Measurements from ENCODE around the gene MALAT1. TPM values are rescaled to one million over a fixed set of nuclear protein-coding genes. Genes with fewer than 3 reads are reported as not detected.

Gene MALAT1
- total and polyA plus RNA-seq, 2 of the 8 experiments (the other 6 are each of a cell fraction or from before 2014, with no cell fraction given): 115 to 984 TPM

- H2BK120ac ChIP-seq (replicated peaks; ENCODE audit: low read depth, low read length): peak overlapping the region; percentile 93
- no peaks in the 10 kb centered on the region for H3K36me3 ChIP-seq (ENCODE audit: control insufficient read depth in 2 of 4, insufficient read depth in 4 of 4, low read length in 3 of 4)
- no peaks in the 10 kb centered on the region for H3K27me3 ChIP-seq (replicated peaks in 1 of 4; ENCODE audit: control insufficient read depth in 3 of 4, extremely low read depth in 1 of 4, insufficient read depth in 3 of 4, low read length in 3 of 4)
- no peaks in the 10 kb centered on the region for H3K79me1 ChIP-seq (ENCODE audit: low read depth, low read length)
- peaks cover 32 to 41% (median 36%) of the 10 kb centered on the region in 4 experiments for H3K4me1 ChIP-seq (replicated peaks in 1 of 4; ENCODE audit: control insufficient read depth in 3 of 4, insufficient read depth in 4 of 4, low read length in 3 of 4)
- no peaks in the 10 kb centered on the region for H3K9me3 ChIP-seq (ENCODE audit: insufficient read depth in 2 of 2, low read depth in 1 of 2, low read length in 1 of 2)
- peak overlapping the region; percentile 48; the same call in 1 of the 2 replicates for H2BK5ac ChIP-seq (ENCODE audit: low read depth, low read length)
- H4K8ac ChIP-seq (ENCODE audit: extremely low read depth, insufficient read depth, low read length): no peak overlapping the region
- H3K4me3 ChIP-seq (ENCODE audit: extremely low read depth in 1 of 4, insufficient read depth in 2 of 4, low read depth in 3 of 4, low read length in 4 of 4): peak overlapping the region in 1 of 4 experiments; percentile 8; a peak in 2 of 8 replicates
- H2AK5ac ChIP-seq (ENCODE audit: low read depth, low read length): peak overlapping the region; percentile 83; the same call in 1 of the 2 replicates
- H3K27ac ChIP-seq (ENCODE audit: low read depth, low read length): no peak overlapping the region
- no peak overlapping the region for H2BK15ac ChIP-seq (ENCODE audit: low read length)
- H4K5ac ChIP-seq (ENCODE audit: insufficient read length, low read depth, low read length): no peak overlapping the region
- H3K56ac ChIP-seq (replicated peaks; ENCODE audit: insufficient read length, low read depth, low read length): no peak overlapping the region
- ChIA-PET POLR2A (ENCODE audit: partially characterized antibody) (interaction anchor here (0.6 to 29.8 kb wide), 5 partner anchors 16 to 168 kb away, joined by 3 to 1569 read pairs (median 184); partner anchors contain the start of genes MALAT1 and NEAT1), CTCF (ENCODE audit: partially characterized antibody) (interaction anchor here (0.7 to 29.0 kb wide), 6 partner anchors 11 to 73 kb away, joined by 3 to 809 read pairs (median 6); no protein-coding TSS in a partner anchor)
- H2AFZ ChIP-seq (ENCODE audit: low read length): no peak overlapping the region
- H3K14ac ChIP-seq (ENCODE audit: insufficient read length): no peak overlapping the region
- H4K20me1 ChIP-seq (replicated peaks in 1 of 2; ENCODE audit: control insufficient read depth in 1 of 2, insufficient read depth in 2 of 2, low read length in 2 of 2): no peaks in the 10 kb centered on the region
- peak overlapping the region; percentile 55 for H3K18ac ChIP-seq (ENCODE audit: extremely low read depth, low read length)
- peak overlapping the region; percentile 93 for H2BK12ac ChIP-seq (ENCODE audit: low read depth, low read length)
- H2BK20ac ChIP-seq (ENCODE audit: low read length): no peak overlapping the region
- H4K91ac ChIP-seq (replicated peaks; ENCODE audit: insufficient read length, low read length): peak overlapping the region; percentile 81
- H3K79me2 ChIP-seq (ENCODE audit: control insufficient read depth in 1 of 2, insufficient read depth in 2 of 2, low read length in 2 of 2): no peaks in the 10 kb centered on the region
- no peak for FAIRE-seq
- DNase-seq (ENCODE audit: low read depth in 1 of 2, low spot score in 2 of 2): no peak
- no peak overlapping the region for H3K9ac ChIP-seq (replicated peaks in 1 of 4; ENCODE audit: extremely low read depth in 1 of 4, low read depth in 3 of 4, low read length in 3 of 4)
- 70% methylated on average over 5 of the region's 5 CpGs; no CpG with 5 or more reads in 1 of the 2 experiments for WGBS, 2 experiments (ENCODE audit: extremely low coverage in 1 of 2, insufficient coverage in 1 of 2, insufficient read length in 1 of 2, insufficient replicate concordance in 2 of 2, low coverage in 1 of 2, low lambda C conversion rate in 2 of 2, missing lambda C conversion rate in 1 of 2)
- no peaks in the 10 kb centered on the region; the same call in none of the 2 replicates for H3K23me2 ChIP-seq (ENCODE audit: low read depth, low read length)
- no peak overlapping the region for H3K23ac ChIP-seq (ENCODE audit: insufficient read length)
- H3K4me2 ChIP-seq (ENCODE audit: insufficient read depth in 1 of 2, low read depth in 2 of 2, low read length in 2 of 2): peak overlapping the region; percentile 18 to 86; a peak in 2 of 4 replicates
- peak overlapping the region; percentile 59 for H3K4ac ChIP-seq (replicated peaks; ENCODE audit: insufficient read length, low read depth, low read length)
- TF ChIP-seq HDAC2 (IDR thresholded peaks at IDR 0.05; ENCODE audit: borderline replicate concordance in 1 of 2, low read depth in 2 of 2, low read length in 2 of 2): no peak
- TF ChIP-seq MAFK (IDR thresholded peaks at IDR 0.05; ENCODE audit: low read depth, low read length): no peak
- no peak for TF ChIP-seq SAP30 (IDR thresholded peaks at IDR 0.05; ENCODE audit: insufficient read depth, insufficient replicate concordance, low read length)
- TF ChIP-seq TAF1 (IDR thresholded peaks at IDR 0.05; ENCODE audit: low read depth, low read length): no peak
- TF ChIP-seq POU5F1 (IDR thresholded peaks at IDR 0.05; ENCODE audit: low read depth, low read length): no peak
- no peak for TF ChIP-seq POLR2AphosphoS5 (IDR thresholded peaks at IDR 0.05; ENCODE audit: low read depth, low read length)
- no peak for TF ChIP-seq PHF8 (conservative IDR thresholded peaks at IDR 0.05; ENCODE audit: low read depth, low read length)
- no peak for TF ChIP-seq SIN3A (conservative IDR thresholded peaks at IDR 0.05 in 1 of 2, IDR thresholded peaks at IDR 0.05 in 1 of 2; ENCODE audit: low read depth in 1 of 2, low read length in 2 of 2)
- TF ChIP-seq NANOG (IDR thresholded peaks at IDR 0.05; ENCODE audit: insufficient read depth, low read depth, low read length, poor library complexity, severe bottlenecking): no peak
- TF ChIP-seq CEBPB (IDR thresholded peaks at IDR 0.05; ENCODE audit: low read depth, low read length): no peak
- TF ChIP-seq ATF2 (IDR thresholded peaks at IDR 0.05; ENCODE audit: low read length): no peak
- no peak for TF ChIP-seq SP4 (IDR thresholded peaks at IDR 0.05; ENCODE audit: low read length)
Observed at GRCh38 chr11:65485920-65486219, 13.0 kb upstream of the MALAT1 start.
